ENCODE results near the gene IKZF5. TPM values are rescaled to one million over a fixed set of nuclear protein-coding genes. Genes with fewer than 3 reads are reported as not detected.

Gene IKZF5
- total and polyA plus RNA-seq, 2 experiments from 2014 or later, result 4.2 to 10.1 TPM

GRCh38 chr10:122990278-122990677, 18.3 kb downstream of the IKZF5 start:
- H3K79me2 ChIP-seq (ENCODE audit: insufficient read depth), result no peaks in the 10 kb centered on the region
- H3K9ac ChIP-seq, result no peak overlapping the region
- H3K9me2 ChIP-seq (ENCODE audit: insufficient read depth), result no peaks in the 10 kb centered on the region
- no peaks in the 10 kb centered on the region for H3K27me3 ChIP-seq (replicated peaks; ENCODE audit: insufficient read depth)
- in situ Hi-C loops (cut with MboI), result loop anchor here (25.0 kb wide), 1 partner anchor 703 kb away; no protein-coding TSS in a partner anchor
- H3K4me2 ChIP-seq (ENCODE audit: unreplicated experiment), result no peak overlapping the region
- DNase-seq, result peak; percentile 49
- H3K36me3 ChIP-seq (ENCODE audit: low read depth), result peaks cover 18% of the 10 kb centered on the region
- no peaks in the 10 kb centered on the region for H3K9me3 ChIP-seq (ENCODE audit: low read depth)
- 42 to 44% methylated on average over 5 of the region's 5 CpGs for WGBS, 2 experiments (ENCODE audit: low coverage in 1 of 2, low lambda C conversion rate in 2 of 2, missing lambda C conversion rate in 2 of 2)
- peaks cover 5% of the 10 kb centered on the region; the same call in 1 of the 2 replicates for H3K4me1 ChIP-seq (ENCODE audit: insufficient read depth)
- no peak overlapping the region for H3K4me3 ChIP-seq
- TF ChIP-seq EZH2 (IDR thresholded peaks at IDR 0.05; ENCODE audit: insufficient read depth, poor library complexity, severe bottlenecking), result no peak
- TF ChIP-seq EZH2phosphoT487 (IDR thresholded peaks at IDR 0.05; ENCODE audit: insufficient read depth, low read depth), result no peak
- H3F3A ChIP-seq (ENCODE audit: insufficient read depth), result no peaks in the 10 kb centered on the region; the same call in 1 of the 2 replicates
- no peaks in the 10 kb centered on the region for H4K20me1 ChIP-seq (ENCODE audit: insufficient read depth)
- no peak overlapping the region for H3K27ac ChIP-seq
- no peak overlapping the region for H2AFZ ChIP-seq

GRCh38 chr10:122988501-122988900, 20.1 kb downstream of the IKZF5 start:
- in situ Hi-C loops (cut with MboI), result loop anchor here (25.0 kb wide), 1 partner anchor 701 kb away; no protein-coding TSS in a partner anchor
- H3K9me3 ChIP-seq (ENCODE audit: low read depth), result no peaks in the 10 kb centered on the region
- H3K4me1 ChIP-seq (ENCODE audit: insufficient read depth), result peaks cover 5% of the 10 kb centered on the region; the same call in 1 of the 2 replicates
- H3K27ac ChIP-seq, result no peak overlapping the region
- H3K4me3 ChIP-seq, result no peak overlapping the region
- no peaks in the 10 kb centered on the region for H4K20me1 ChIP-seq (ENCODE audit: insufficient read depth)
- DNase-seq, result peak; percentile 9
- no peaks in the 10 kb centered on the region; the same call in 1 of the 2 replicates for H3F3A ChIP-seq (ENCODE audit: insufficient read depth)
- no peaks in the 10 kb centered on the region for H3K27me3 ChIP-seq (replicated peaks; ENCODE audit: insufficient read depth)
- no peak overlapping the region for H2AFZ ChIP-seq
- no peak overlapping the region for H3K4me2 ChIP-seq (ENCODE audit: unreplicated experiment)
- H3K9me2 ChIP-seq (ENCODE audit: insufficient read depth), result no peaks in the 10 kb centered on the region
- no peak overlapping the region for H3K9ac ChIP-seq
- peaks cover 10% of the 10 kb centered on the region for H3K36me3 ChIP-seq (ENCODE audit: low read depth)
- no peaks in the 10 kb centered on the region for H3K79me2 ChIP-seq (ENCODE audit: insufficient read depth)
- 8 to 11% methylated on average over 2 of the region's 2 CpGs for WGBS, 2 experiments (ENCODE audit: low coverage in 1 of 2, low lambda C conversion rate in 2 of 2, missing lambda C conversion rate in 2 of 2)
- TF ChIP-seq EZH2phosphoT487 (IDR thresholded peaks at IDR 0.05; ENCODE audit: insufficient read depth, low read depth) (no peak), EZH2 (IDR thresholded peaks at IDR 0.05; ENCODE audit: insufficient read depth, poor library complexity, severe bottlenecking) (no peak)

- Histone ChIP-seq H3F3A (ENCODE audit: insufficient read depth) (peaks cover under 1% of the 10 kb centered on the region; the same call in 1 of the 2 replicates), H3K79me2 (ENCODE audit: insufficient read depth) (no peaks in the 10 kb centered on the region), H2AFZ (no peak overlapping the region), H4K20me1 (ENCODE audit: insufficient read depth) (no peaks in the 10 kb centered on the region), H3K27ac (no peak overlapping the region), H3K9me2 (ENCODE audit: insufficient read depth) (no peaks in the 10 kb centered on the region), H3K9ac (no peak overlapping the region), H3K9me3 (ENCODE audit: low read depth) (no peaks in the 10 kb centered on the region), H3K4me3 (no peak overlapping the region), H3K27me3 (replicated peaks; ENCODE audit: insufficient read depth) (no peaks in the 10 kb centered on the region), H3K36me3 (ENCODE audit: low read depth) (no peaks in the 10 kb centered on the region; the same call in 1 of the 2 replicates), H3K4me1 (ENCODE audit: insufficient read depth) (peaks cover 7% of the 10 kb centered on the region; the same call in 1 of the 2 replicates), H3K4me2 (ENCODE audit: unreplicated experiment) (no peak overlapping the region)
- in situ Hi-C loops (cut with MboI), result loop anchor here (25.0 kb wide), 1 partner anchor 699 kb away; no protein-coding TSS in a partner anchor
- peak; percentile 54 for DNase-seq
- no peak for TF ChIP-seq EZH2phosphoT487 (IDR thresholded peaks at IDR 0.05; ENCODE audit: insufficient read depth, low read depth)
- WGBS, 2 experiments (ENCODE audit: low coverage in 1 of 2, low lambda C conversion rate in 2 of 2, missing lambda C conversion rate in 2 of 2), result 33 to 46% methylated on average over 6 of the region's 6 CpGs
Measured at GRCh38 chr10:122986335-122986734, 22.3 kb downstream of the IKZF5 start.

- H3F3A ChIP-seq (ENCODE audit: insufficient read depth), result peaks cover 7% of the 10 kb centered on the region; the same call in 1 of the 2 replicates
- H4K20me1 ChIP-seq (ENCODE audit: insufficient read depth), result no peaks in the 10 kb centered on the region
- in situ Hi-C loops (cut with MboI), result loop anchor here (25.0 kb wide), 1 partner anchor 697 kb away; no protein-coding TSS in a partner anchor
- no peaks in the 10 kb centered on the region for H3K79me2 ChIP-seq (ENCODE audit: insufficient read depth)
- H3K27me3 ChIP-seq (replicated peaks; ENCODE audit: insufficient read depth), result no peaks in the 10 kb centered on the region
- WGBS, 2 experiments (ENCODE audit: low coverage in 1 of 2, low lambda C conversion rate in 2 of 2, missing lambda C conversion rate in 2 of 2), result 85 to 100% methylated on average over 2 of the region's 2 CpGs
- no peak overlapping the region for H3K27ac ChIP-seq
- no peaks in the 10 kb centered on the region; the same call in 1 of the 2 replicates for H3K36me3 ChIP-seq (ENCODE audit: low read depth)
- no peaks in the 10 kb centered on the region for H3K9me3 ChIP-seq (ENCODE audit: low read depth)
- no peak overlapping the region for H2AFZ ChIP-seq
- H3K9me2 ChIP-seq (ENCODE audit: insufficient read depth), result no peaks in the 10 kb centered on the region
- no peak for TF ChIP-seq EZH2 (IDR thresholded peaks at IDR 0.05; ENCODE audit: insufficient read depth, poor library complexity, severe bottlenecking)
- TF ChIP-seq EZH2phosphoT487 (IDR thresholded peaks at IDR 0.05; ENCODE audit: insufficient read depth, low read depth), result no peak
- H3K9ac ChIP-seq, result no peak overlapping the region
- no peak for DNase-seq
- no peak overlapping the region for H3K4me3 ChIP-seq
- no peak overlapping the region for H3K4me2 ChIP-seq (ENCODE audit: unreplicated experiment)
- H3K4me1 ChIP-seq (ENCODE audit: insufficient read depth), result 0 out of 2 replicates have a peak, but pooled peaks cover 5% of the 10 kb centered on the region
Measured at GRCh38 chr10:122984708-122985107, 23.9 kb downstream of the IKZF5 start.
